Chondrocyte (in vitro differentiated cells): ENCODE results near the gene DMWD. TPM values are rescaled to one million over a fixed set of nuclear protein-coding genes. Genes with fewer than 3 reads are reported as not detected.

ENCODE experiments used
- DNase-seq: peaks from one replicate; pipeline ENCODE4 v3.0.0; 2021; ENCODE audit warnings: mixed read lengths, low spot score
- H3K27ac Mint-ChIP-seq: one replicate; pipeline ENCODE4 v1.8.0; 2021; ENCODE audit warnings: mild to moderate bottlenecking, moderate library complexity, mixed read lengths; ENCODE audit not compliant: unreplicated experiment
- H3K27me3 Mint-ChIP-seq: 2 replicates; pipeline ENCODE4 v1.8.0; 2021; ENCODE audit warnings: low read depth, mixed read lengths
- H3K36me3 Mint-ChIP-seq: 2 replicates; pipeline ENCODE4 v1.8.0; 2021; ENCODE audit warnings: low read depth, mixed read lengths
- H3K4me1 Mint-ChIP-seq: 2 replicates; pipeline ENCODE4 v1.8.0; 2021; ENCODE audit warnings: low read depth, mild to moderate bottlenecking, mixed read lengths
- H3K4me3 Mint-ChIP-seq: one replicate; pipeline ENCODE4 v1.8.0; 2021; ENCODE audit warnings: mild to moderate bottlenecking, moderate library complexity, mixed read lengths; ENCODE audit not compliant: unreplicated experiment
- H3K9me3 Mint-ChIP-seq: 2 replicates; pipeline ENCODE4 v1.8.0; 2021; ENCODE audit warnings: low read depth, mixed read lengths
- CTCF ChIP-seq: fragments of 200-600 bp; sonication (generic); IDR thresholded peaks from 2 replicates; pipeline ENCODE4 v1.5.0; 2021; ENCODE audit warnings: antibody characterized with exemption, mild to moderate bottlenecking, moderate library complexity
- long read RNA-seq: library from polyadenylated mRNA; stranded (forward); transcript quantifications from one replicate; pipeline ENCODE4 v2.0.0, GENCODE V29; 2021
- total RNA-seq: library from RNA; stranded (reverse); gene quantifications from 3 replicates; pipeline ENCODE4 v1.2.1, GENCODE V29; 2021

Gene DMWD
- total RNA-seq: 77.6 to 83.0 TPM (median 79.4 TPM) in 3 replicates
- long read RNA-seq, transcript DMWD-205 (2 exons, 643 nt): minor isoform, 6 of 115 reads
- long read RNA-seq, transcript DMWD-201 (5 exons, 3,305 nt): major isoform, 58 of 115 reads
- long read RNA-seq, transcript DMWD-202 (4 exons, 3,292 nt): minor isoform, 30 of 115 reads
- long read RNA-seq, partial matches to known transcripts: 15 of 115 reads
- long read RNA-seq, other reads (novel, unspliced or antisense): 6 of 115 reads

- Mint-ChIP-seq H3K27ac (peak within 1 kb of the TSS; percentile 89), H3K4me3 (peak within 1 kb of the TSS; percentile 97), H3K4me1 (peaks cover 21% of the 10 kb centered on the region), H3K9me3 (no peaks in the 10 kb centered on the region), H3K27me3 (no peaks in the 10 kb centered on the region), H3K36me3 (peaks cover 14% of the 10 kb centered on the region)
- TF ChIP-seq CTCF: no peak
- DNase-seq: peak; percentile 100
Measured at GRCh38 chr19:45792470-45793177, at the start of gene DMWD. TSS of gene DMWD (minus strand) at chr19:45792845. CDS start at chr19:45792756, 89 bp downstream.

- Mint-ChIP-seq H3K4me3 (no peak overlapping the region), H3K27me3 (no peaks in the 10 kb centered on the region), H3K36me3 (peaks cover 53% of the 10 kb centered on the region), H3K27ac (no peak overlapping the region), H3K4me1 (no peaks in the 10 kb centered on the region), H3K9me3 (no peaks in the 10 kb centered on the region)
- no peak for DNase-seq
- no peak for TF ChIP-seq CTCF
Measured at GRCh38 chr19:45842198-45842597, 49.6 kb upstream of the DMWD start.

GRCh38 chr19:45834970-45835369 is 42.3 kb upstream of the DMWD start:
- Mint-ChIP-seq H3K4me1 (peaks cover 4% of the 10 kb centered on the region), H3K9me3 (no peaks in the 10 kb centered on the region), H3K4me3 (no peak overlapping the region), H3K27me3 (no peaks in the 10 kb centered on the region), H3K36me3 (peaks cover 49% of the 10 kb centered on the region), H3K27ac (no peak overlapping the region)
- TF ChIP-seq CTCF: no peak
- no peak for DNase-seq

- H3K27me3 Mint-ChIP-seq: no peaks in the 10 kb centered on the region
- H3K4me1 Mint-ChIP-seq: peaks cover 19% of the 10 kb centered on the region
- no peaks in the 10 kb centered on the region for H3K9me3 Mint-ChIP-seq
- TF ChIP-seq CTCF: no peak
- no peak overlapping the region for H3K4me3 Mint-ChIP-seq
- no peak for DNase-seq
- H3K27ac Mint-ChIP-seq: no peak overlapping the region
- H3K36me3 Mint-ChIP-seq: peaks cover 47% of the 10 kb centered on the region
Measured at GRCh38 chr19:45828945-45829344, 36.3 kb upstream of the DMWD start.

GRCh38 chr19:45828523-45828922 is 35.9 kb upstream of the DMWD start:
- H3K9me3 Mint-ChIP-seq: no peaks in the 10 kb centered on the region
- no peak for TF ChIP-seq CTCF
- DNase-seq: no peak
- no peak overlapping the region for H3K27ac Mint-ChIP-seq
- H3K27me3 Mint-ChIP-seq: no peaks in the 10 kb centered on the region
- peaks cover 47% of the 10 kb centered on the region for H3K36me3 Mint-ChIP-seq
- H3K4me3 Mint-ChIP-seq: no peak overlapping the region
- H3K4me1 Mint-ChIP-seq: peaks cover 19% of the 10 kb centered on the region
